Heart left ventricle (tissue), 13 donors: ENCODE measurements around the gene CCNA1.

Experiments used
- POLR2A ChIP-seq, 2 donors: fragments of 450-650 bp; IDR thresholded peaks; one replicate each; pipeline ENCODE4 v1.6.1; 2017; ENCODE audit warnings: antibody characterized with exemption in 2 of 2, mild to moderate bottlenecking in 2 of 2, moderate library complexity in 2 of 2
- TF ChIP-seq, protein P1 (sequence below), 12 donors: fragments of 200-600 bp; sonication (generic) in 4 of 12; IDR thresholded peaks; one replicate each; pipeline versions ENCODE4 v1.5.0 to v1.8.0; 2018 to 2022; ENCODE audit warnings: antibody characterized with exemption in 12 of 12, mild to moderate bottlenecking in 5 of 12
- donor health status: ischemic (EF 13 %, LVEDD 7.1; RV severe dilation, severe dysfunction).
- donor health status: DM: no; HTN: yes; CAD: no.
- donor health status: DM: no; HTN: no; CAD: no.
- donor health status: ischemic (EF 25% LVEDD 6.9; RV normal size, moderate dysfunction).
- donor health status: ischemic (EF 25% LVEDD 5.7; RV mildly dilated, moderate dysfunction).
- donor health status: ischemic (EF 35%, LVEDD 5.7; RV mildly dilated, moderate dysfunction).
- donor health status: nonischemic (EF 11% LVEDD 7.7; RV severe dilation, severe dysfunction).
- donor health status: DM: yes; HTN: yes; CAD: no.
- donor health status: PGD.
- donor health status: ischemic (EF 29% LVEDD 5.4; RV normal size, mild dysfunction).
- donor health status: nonischemic (EF 23%, LVEDD 6.1; RV moderate dilation, normal function).

DNA sequence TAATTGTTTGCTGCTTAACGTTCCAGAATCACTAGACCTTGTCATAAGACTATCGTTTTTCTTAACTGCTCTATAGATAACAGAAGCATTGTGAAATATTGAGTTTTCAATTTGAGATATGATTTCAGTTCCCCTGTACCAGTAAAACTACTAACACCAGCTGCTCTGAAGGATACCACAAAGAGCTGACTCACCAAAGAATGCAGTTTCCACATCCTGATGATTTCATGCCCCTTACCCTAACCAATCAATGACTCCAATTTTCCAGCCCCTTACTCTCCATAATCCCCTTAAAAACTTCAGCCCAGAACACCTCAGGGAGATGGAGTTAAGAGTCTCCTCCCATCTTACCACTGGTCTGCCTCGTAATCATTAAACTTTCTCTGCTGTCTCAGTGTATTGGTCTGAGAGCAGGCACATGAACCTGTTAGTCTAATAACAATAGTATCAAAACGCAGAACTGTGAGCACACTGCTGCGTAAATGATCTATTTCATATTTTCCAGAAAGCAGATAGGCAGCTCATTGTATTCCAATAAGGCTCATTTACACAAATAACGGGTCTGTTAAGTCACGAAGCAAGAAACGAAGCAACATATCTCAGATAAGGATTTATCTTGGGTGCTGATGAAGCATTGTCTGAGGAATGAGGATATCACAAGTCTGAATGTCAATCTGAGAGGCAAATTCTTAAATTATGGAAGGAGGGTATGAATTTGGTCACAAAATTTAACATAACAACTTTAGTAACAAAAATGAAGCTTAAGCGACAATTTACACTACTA, 14.1 kb upstream of the CCNA1 start:
- TF ChIP-seq, protein P1, sequence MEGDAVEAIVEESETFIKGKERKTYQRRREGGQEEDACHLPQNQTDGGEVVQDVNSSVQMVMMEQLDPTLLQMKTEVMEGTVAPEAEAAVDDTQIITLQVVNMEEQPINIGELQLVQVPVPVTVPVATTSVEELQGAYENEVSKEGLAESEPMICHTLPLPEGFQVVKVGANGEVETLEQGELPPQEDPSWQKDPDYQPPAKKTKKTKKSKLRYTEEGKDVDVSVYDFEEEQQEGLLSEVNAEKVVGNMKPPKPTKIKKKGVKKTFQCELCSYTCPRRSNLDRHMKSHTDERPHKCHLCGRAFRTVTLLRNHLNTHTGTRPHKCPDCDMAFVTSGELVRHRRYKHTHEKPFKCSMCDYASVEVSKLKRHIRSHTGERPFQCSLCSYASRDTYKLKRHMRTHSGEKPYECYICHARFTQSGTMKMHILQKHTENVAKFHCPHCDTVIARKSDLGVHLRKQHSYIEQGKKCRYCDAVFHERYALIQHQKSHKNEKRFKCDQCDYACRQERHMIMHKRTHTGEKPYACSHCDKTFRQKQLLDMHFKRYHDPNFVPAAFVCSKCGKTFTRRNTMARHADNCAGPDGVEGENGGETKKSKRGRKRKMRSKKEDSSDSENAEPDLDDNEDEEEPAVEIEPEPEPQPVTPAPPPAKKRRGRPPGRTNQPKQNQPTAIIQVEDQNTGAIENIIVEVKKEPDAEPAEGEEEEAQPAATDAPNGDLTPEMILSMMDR (IDR thresholded peaks at IDR 0.05): no peak
- TF ChIP-seq POLR2A (IDR thresholded peaks at IDR 0.05): no peak
